Activated effector memory CD4-positive, alpha-beta T cell treated with anti-CD3 and anti-CD28 coated beads, Interleukin-2, amount 50 U/mL, for 16 hours (primary cell): ENCODE data around the gene PALS2.

Source experiments
- DNase-seq: peaks from one replicate; pipeline ENCODE4 v3.0.0-alpha.2; 2020

The PALS2 gene

DNA sequence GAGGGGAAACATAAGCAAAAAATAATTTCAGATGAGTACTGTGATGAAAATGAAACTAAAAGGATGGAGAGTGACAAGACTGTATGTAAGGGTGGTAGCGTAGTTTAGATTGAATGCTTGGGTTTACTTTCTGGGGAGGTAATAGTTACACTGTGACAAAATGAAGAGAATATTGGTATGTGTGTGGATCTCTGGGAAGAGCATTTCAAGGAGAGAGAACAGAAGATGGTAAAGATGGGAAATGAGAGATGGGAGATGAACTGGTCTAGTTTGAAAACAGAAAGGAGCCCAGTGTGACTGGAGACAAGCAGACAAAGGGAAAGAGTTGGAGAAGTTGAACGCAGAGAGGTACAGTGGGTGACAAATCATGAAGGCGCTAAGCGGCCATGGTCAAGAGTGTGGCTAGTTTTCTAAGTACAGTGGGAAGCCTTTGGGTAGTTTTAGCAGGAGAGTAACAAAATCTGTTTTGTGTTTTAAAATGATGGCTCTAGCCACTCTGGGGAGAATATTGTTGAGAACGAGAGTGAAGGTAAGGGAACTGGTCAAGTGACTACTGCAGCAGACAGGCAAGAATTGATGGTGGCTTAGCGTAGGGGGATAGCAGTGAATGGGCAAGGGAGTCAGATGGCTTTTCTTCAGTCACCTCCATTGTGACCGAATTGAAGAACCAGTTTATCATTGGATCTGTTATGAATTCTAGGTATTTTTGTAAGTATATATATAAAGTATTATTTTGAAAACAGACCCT is 22.6 kb downstream of the PALS2 start:
- DNase-seq, result no peak

DNA sequence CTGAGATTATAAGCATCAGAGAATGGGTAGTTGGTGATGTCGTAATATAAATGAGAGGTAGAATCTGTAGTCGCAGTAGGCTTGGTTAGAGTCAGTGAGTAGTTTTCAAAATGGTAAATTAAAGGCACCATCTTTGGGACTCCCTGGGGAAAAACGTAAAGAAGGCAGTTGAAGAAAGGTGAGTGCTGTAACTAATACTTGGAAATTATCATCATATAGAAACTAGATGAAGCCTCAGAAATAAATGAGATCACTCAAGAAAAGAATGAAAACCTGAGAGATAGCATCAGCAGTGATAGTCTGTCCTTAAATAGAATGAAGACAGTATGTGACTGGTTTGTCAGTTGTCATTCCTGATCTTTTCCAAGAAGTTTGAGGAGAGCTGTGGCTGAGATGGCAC is 23.8 kb downstream of the PALS2 start:
- DNase-seq, result no peak

DNA sequence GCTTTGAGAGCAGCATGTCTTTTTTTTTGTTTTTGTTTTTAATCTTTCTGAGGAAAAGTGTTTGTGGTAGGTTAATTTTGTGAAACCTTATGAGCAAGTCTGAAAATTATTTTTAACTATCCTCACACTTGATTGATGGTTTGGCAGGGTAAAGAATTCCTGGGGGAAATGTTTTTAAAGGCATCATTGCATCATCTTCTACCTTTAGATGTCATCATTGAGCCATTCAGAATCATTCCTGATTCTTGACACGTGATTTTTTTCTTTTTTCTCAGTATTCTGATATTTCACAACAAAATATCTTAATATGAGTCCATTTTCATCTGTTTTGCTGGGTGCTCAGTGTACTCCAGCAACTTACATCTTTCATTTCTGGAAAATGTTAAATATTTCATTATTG is 28.3 kb downstream of the PALS2 start:
- DNase-seq, result no peak

DNA sequence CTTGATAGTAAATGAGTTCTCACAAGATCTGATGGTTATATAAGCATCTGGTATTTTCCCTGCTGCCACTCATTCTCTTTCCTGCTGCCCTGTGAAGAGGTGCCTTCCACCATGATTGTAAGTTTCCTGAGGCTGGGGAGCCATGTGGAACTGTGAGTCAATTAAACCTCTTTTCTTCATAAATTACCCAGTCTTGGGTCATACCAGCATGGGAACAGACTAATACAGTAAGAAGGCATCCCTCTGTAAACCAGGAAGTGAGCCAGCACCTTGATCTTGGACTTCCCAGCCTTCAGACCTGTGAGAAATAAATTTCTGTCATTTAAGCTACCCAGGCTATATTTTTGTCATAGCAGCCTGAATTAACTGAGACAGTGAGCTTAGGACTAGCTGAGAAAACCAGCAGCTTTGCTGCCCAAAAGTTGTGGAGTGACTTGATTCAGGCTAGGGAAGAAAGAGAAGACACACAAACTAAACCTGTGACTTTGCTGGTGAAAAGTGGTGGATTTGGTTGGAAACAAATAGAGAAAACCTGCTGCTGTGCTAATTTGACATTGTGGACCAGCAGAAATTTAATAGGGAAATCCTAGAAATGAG is 29.7 kb downstream of the PALS2 start:
- no peak for DNase-seq

DNA sequence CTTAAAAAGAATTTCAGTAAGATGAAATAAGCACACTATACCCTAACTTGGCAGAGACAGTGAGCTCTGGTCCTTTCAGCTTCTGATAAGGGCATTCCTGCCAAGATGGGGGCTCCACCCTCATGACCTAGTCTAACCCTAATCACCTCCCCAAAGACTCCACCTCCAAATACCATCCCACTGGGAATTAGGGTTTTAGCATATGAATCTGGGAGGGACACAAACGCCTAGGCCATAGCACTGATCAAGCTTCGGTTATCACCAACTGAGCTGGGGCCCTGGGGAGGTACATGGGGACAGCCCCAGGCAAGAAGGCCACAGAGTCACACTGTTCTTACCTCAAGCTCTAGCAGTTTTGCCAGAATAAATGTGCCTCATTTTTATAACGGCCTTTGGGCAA is 31.4 kb downstream of the PALS2 start:
- no peak for DNase-seq

DNA sequence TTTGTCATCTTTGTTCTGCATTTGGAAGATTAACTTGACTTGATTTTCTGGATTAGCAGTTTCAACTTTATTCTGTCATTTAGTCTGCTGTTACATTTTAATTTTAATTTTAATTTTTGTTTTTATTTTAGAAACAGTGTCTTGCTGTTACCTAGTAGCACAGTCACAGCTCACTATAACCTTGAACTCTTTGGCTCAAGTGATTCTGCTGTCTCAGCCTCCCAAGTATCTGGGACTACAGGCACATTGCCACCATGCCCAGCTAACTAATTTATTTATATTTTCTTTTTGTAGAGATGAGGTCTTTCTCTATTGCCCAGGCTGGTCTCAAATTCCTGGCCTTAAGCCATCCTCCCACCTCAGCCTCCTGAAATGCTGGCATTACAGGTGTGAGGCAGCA is 35.3 kb downstream of the PALS2 start:
- no peak for DNase-seq

DNA sequence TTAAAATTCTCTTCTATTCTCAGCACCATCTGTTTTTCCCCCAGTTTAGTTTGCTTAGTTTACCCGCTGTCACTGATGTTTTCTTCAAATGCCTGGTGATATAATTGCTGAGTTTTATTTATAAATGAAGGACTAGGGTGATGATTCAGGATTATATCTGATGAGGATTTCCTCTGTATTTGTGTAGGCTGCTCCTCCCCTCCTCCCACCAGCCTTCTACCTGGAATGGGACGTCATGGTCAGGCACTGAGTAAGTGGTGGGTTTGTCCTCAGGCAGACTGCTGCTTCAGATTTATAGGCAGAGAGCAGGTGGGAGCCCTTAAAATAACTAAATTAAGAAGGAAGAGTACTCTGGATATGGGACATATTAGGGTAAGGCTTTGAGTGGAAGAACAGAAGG is 35.8 kb downstream of the PALS2 start:
- no peak for DNase-seq

DNA sequence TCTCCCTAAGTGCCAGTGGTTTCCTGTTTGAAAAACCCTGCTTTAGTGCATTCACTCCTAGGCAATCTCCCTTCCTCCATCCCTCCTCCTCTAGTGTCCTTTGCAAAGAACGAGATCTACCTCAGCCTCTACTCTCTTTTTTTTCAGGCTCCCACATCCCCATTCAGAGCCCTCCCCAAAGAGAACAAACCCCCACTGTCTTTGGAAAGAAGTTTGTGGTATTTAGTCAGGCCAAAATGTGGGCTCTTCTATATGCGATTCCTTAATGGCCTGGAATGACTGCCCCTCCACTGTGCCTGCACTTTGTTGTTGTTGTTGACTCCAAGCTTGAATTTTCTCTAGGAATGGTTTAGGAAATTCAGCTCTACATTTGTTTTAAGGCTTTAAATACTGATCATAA is 36.3 kb downstream of the PALS2 start:
- no peak for DNase-seq

DNA sequence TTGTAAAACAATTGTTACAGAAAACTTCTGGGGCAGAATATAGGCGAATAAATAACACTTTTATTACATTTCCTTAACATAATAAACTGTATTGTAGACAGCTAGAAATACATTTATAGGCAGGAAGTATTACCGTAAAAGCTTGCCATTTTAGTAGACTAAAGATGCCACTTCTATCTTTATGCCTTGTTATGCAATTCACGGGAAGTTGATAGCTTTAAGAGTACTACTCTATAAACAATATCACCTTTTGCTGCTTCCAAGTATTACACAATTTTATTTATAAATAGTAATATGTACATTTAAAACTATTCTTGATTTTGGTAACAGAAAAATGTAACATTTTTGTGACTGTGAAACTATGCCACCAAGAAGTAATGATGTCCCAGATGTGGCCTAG is 37.9 kb downstream of the PALS2 start:
- DNase-seq, result no peak

DNA sequence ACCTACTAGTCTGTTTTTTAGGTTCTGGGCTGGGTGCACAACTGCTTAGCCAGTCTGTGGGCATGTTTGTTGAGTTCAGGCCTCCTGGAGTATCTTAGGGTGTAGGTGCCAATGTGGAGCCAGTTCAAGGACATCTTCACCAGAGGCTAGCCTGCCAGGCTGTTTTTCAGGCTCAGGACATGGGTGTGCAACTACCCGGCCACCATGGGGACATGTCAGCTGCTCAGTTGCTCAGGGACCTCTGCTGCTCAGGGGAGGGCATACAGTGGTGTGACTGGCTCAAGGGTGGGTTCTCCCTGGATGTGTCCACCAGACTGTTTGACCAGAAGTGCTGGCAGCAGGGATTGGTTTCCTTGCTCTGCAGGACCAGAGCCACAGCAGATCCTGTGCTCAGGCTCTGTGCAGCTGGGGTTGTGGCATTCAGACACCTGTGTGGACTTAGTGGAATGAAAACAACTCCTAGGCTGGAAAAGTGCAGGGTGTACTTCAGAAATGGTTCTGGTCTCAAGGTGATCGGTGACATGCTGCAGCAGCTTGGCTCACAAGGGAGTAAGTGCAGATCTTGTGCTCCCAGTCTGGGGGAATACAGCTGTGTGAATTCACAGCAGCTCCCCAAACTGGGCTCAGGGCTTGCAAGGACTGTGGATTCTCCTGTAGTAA is 44.8 kb downstream of the PALS2 start:
- DNase-seq, result no peak

DNA sequence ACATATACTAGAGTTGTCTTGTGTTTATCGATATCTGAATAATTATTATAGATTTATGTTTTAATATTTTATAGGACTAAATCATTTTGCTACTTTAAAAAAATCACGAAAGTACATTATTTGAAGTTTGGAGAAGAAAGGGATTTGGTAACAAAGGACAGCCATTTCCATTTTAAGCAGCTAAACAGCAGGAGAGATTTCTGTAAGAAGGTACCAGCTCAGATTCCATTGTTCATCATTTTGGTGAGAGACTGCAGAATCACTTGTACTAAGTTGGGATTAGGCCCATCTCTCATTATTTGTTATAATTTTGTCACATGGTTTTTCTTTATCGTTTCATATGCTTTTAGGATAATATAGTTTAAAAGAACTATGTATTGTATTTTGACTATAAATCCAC is 46.7 kb downstream of the PALS2 start:
- DNase-seq, result no peak

DNA sequence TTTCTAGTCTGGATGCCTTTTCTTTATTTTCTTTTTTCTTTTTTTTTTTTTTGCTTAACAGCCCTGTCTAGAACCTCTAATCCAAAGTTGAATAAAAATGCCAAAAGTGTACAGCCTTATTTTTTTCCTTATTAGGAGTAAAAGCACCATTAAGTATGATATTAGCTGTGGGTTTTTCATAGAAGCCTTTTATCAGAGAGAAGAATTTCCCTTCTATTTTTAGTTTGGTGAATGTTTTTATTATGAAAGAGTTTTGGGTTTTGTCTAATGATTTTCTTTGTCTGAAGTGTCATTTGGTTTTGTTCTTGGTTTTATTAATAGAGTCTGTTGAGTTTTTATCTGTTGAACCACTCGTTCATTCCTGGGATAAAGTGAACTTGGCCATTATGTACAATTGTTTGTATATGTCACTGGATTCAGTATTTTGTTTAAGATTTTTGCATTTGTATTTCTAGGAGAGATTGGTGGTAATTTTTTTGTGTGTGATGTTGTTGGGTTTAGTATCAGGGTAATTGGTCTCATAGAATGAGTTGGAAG is 49.5 kb downstream of the PALS2 start:
- DNase-seq, result no peak
